ENCODE measurements around the gene NES. TPM values are rescaled to one million over a fixed set of nuclear protein-coding genes. Genes with fewer than 3 reads are reported as not detected.

NES gene
- total RNA-seq, 4 donors from 2014 or later: 59.9 to 65.3 (median 63.9) TPM

DNA sequence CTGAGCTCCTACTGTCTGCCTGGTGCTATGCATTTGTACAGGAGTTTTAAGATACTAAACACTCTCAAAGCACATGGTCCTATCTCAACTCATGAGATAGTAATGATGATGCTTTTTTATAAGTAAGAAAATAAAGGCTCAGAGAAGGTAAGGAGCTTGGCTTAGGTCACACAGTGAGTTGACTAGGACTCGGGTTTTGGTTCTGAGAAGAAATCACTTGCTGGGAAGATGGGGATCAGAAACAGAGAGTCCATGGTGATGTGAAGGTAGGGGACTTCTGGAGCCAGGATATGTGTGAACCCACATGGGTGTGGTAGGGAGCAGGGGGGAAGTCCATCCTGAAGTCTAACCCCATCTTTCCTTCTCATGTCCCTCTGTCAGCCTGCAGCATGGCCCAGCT lies 31.5 kb downstream of the NES start:
- no peak for DNase-seq (ENCODE audit: low spot score in 2 of 2)
- no peaks in the 10 kb centered on the region for H3K36me3 ChIP-seq
- no peak overlapping the region for H3K4me3 ChIP-seq
- TF ChIP-seq EP300 (IDR thresholded peaks at IDR 0.05): no peak
- no peak for TF ChIP-seq POLR2A (IDR thresholded peaks at IDR 0.05)
- no peak for TF ChIP-seq CTCF (IDR thresholded peaks at IDR 0.05)
- H3K4me1 ChIP-seq: peaks cover 0 to 14% (median 6%) of the 10 kb centered on the region in 4 donors
- H3K27me3 ChIP-seq: peaks cover 0 to 96% of the 10 kb centered on the region in 2 donors
- WGBS, 2 donors: 82 to 91% methylated on average over 1 of the region's 1 CpG
- H3K27ac ChIP-seq: no peak overlapping the region
- no peaks in the 10 kb centered on the region for H3K9me3 ChIP-seq

- no peak for DNase-seq (ENCODE audit: low spot score in 2 of 2)
- no peaks in the 10 kb centered on the region for H3K9me3 ChIP-seq
- H3K4me3 ChIP-seq: no peak overlapping the region
- WGBS, 2 donors: 33 to 42% methylated on average over 3 of the region's 3 CpGs
- H3K36me3 ChIP-seq: no peaks in the 10 kb centered on the region
- no peak overlapping the region for H3K27ac ChIP-seq
- TF ChIP-seq POLR2A (IDR thresholded peaks at IDR 0.05) (no peak), EP300 (IDR thresholded peaks at IDR 0.05) (no peak), CTCF (IDR thresholded peaks at IDR 0.05) (no peak)
- peaks cover 0 to 14% (median 6%) of the 10 kb centered on the region in 4 donors for H3K4me1 ChIP-seq
- peaks cover 0 to 96% of the 10 kb centered on the region in 2 donors for H3K27me3 ChIP-seq
Observed at GRCh38 chr1:156645056-156645455, 32.2 kb downstream of the NES start.

GRCh38 chr1:156644640-156645039 lies 32.6 kb downstream of the NES start:
- WGBS, 2 donors: 36 to 38% methylated on average over 1 of the region's 1 CpG
- peaks cover 0 to 97% of the 10 kb centered on the region in 2 donors for H3K27me3 ChIP-seq
- DNase-seq (ENCODE audit: low spot score in 2 of 2): no peak

GRCh38 chr1:156644146-156644545 lies 33.1 kb downstream of the NES start:
- no peak overlapping the region for H3K4me3 ChIP-seq
- H3K27me3 ChIP-seq: peaks cover 0 to 97% of the 10 kb centered on the region in 2 donors
- no peaks in the 10 kb centered on the region for H3K36me3 ChIP-seq
- peaks cover 0 to 14% (median 6%) of the 10 kb centered on the region in 4 donors for H3K4me1 ChIP-seq
- no peak overlapping the region for H3K27ac ChIP-seq
- no peak for DNase-seq (ENCODE audit: low spot score in 2 of 2)
- 88 to 92% methylated on average over 1 to 3 of the region's 3 CpGs for WGBS, 2 donors
- TF ChIP-seq EP300 (IDR thresholded peaks at IDR 0.05) (no peak), CTCF (IDR thresholded peaks at IDR 0.05) (no peak), POLR2A (IDR thresholded peaks at IDR 0.05) (no peak)
- no peaks in the 10 kb centered on the region for H3K9me3 ChIP-seq

More at GRCh38 chr1:156644640-156645039, 32.6 kb downstream of the NES start:
- peaks cover 0 to 14% (median 6%) of the 10 kb centered on the region in 4 donors for H3K4me1 ChIP-seq
- no peak overlapping the region for H3K27ac ChIP-seq
- TF ChIP-seq CTCF (IDR thresholded peaks at IDR 0.05) (no peak), POLR2A (IDR thresholded peaks at IDR 0.05) (no peak), EP300 (IDR thresholded peaks at IDR 0.05) (no peak)
- H3K4me3 ChIP-seq: no peak overlapping the region
- H3K36me3 ChIP-seq: no peaks in the 10 kb centered on the region
- H3K9me3 ChIP-seq: no peaks in the 10 kb centered on the region

DNA sequence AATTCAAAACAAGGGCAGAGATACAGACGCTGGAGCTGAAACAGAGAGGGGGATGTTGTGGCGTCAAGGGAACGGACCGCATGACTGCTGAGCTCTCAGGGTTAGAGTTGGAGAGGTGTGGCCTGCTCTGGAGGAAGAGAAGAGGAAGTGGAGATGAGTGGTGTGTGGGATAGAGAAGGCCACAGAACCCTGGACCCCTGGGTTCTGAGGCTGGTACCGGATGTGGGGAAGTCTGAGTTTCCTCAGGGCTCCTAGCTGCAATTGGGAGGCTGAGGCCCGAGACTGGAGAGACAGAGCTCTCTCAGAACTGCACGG lies 33.5 kb downstream of the NES start:
- Histone ChIP-seq H3K27ac (no peak overlapping the region), H3K36me3 (no peaks in the 10 kb centered on the region), H3K9me3 (no peaks in the 10 kb centered on the region), H3K4me3 (no peak overlapping the region), H3K27me3 (peaks cover 0 to 97% of the 10 kb centered on the region in 2 donors), H3K4me1 (peaks cover 0 to 14% (median 6%) of the 10 kb centered on the region in 4 donors)
- no peak for TF ChIP-seq EP300 (IDR thresholded peaks at IDR 0.05)
- DNase-seq (ENCODE audit: low spot score in 2 of 2): no peak
- 72 to 76% methylated on average over 7 of the region's 7 CpGs for WGBS, 2 donors

Data from tibial nerve (tissue), 4 donors.